H1 (cell line): ENCODE data around the gene HS6ST3. TPM values are rescaled to one million over a fixed set of nuclear protein-coding genes. Genes with fewer than 3 reads are reported as not detected.

Experiments
- CTCF ChIA-PET: fragments of 300-600 bp; sonication (Branson Sonifier 250); formaldehyde crosslinking; loops from one replicate; lab custom pipeline; 2021; ENCODE audit not compliant: partially characterized antibody; lab: Charles Lee
- POLR2A ChIA-PET: fragments of 300-600 bp; sonication (Branson Sonifier 250); formaldehyde crosslinking; loops from one replicate; lab custom pipeline; 2021; ENCODE audit warnings: inconsistent platforms; ENCODE audit not compliant: partially characterized antibody; lab: Charles Lee
- DNase-seq, 2 experiments: peaks; one replicate each; pipeline versions ENCODE4 v3.0.0 to v3.0.0-alpha.2; 2010 to 2022; ENCODE audit warnings: low spot score in 2 of 2, low read depth in 1 of 2, mixed read lengths in 1 of 2
- FAIRE-seq: peaks from 2 replicates; lab custom pipeline; 2011; peaks lifted over from hg19 to GRCh38; lab: Jason Lieb, UNC
- H2AFZ ChIP-seq: 2 replicates; pipeline ENCODE4 v1.8.1; 2012; ENCODE audit warnings: low read length, inconsistent platforms
- H2AK5ac ChIP-seq: 2 replicates; pipeline ENCODE4 v1.6.1; 2013; ENCODE audit warnings: low read depth, low read length
- H2BK120ac ChIP-seq: replicated peaks from 2 replicates; pipeline ENCODE3; 2013; ENCODE audit warnings: low read depth, low read length, inconsistent platforms
- H2BK12ac ChIP-seq: 2 replicates; pipeline ENCODE4 v1.6.1; 2013; ENCODE audit warnings: low read depth, low read length
- H2BK15ac ChIP-seq: 2 replicates; pipeline ENCODE4 v1.6.1; 2013; ENCODE audit warnings: low read length
- H2BK20ac ChIP-seq: 2 replicates; pipeline ENCODE4 v1.6.1; 2013; ENCODE audit warnings: low read length
- H2BK5ac ChIP-seq: 2 replicates; pipeline ENCODE4 v1.6.1; 2013; ENCODE audit warnings: low read depth, low read length
- H3K14ac ChIP-seq: 2 replicates; pipeline ENCODE4 v1.6.1; 2013; ENCODE audit warnings: inconsistent platforms; ENCODE audit not compliant: insufficient read length
- H3K18ac ChIP-seq: 2 replicates; pipeline ENCODE4 v1.6.1; 2013; ENCODE audit warnings: low read length; ENCODE audit errors: extremely low read depth
- H3K23ac ChIP-seq: 2 replicates; pipeline ENCODE4 v1.6.1; 2013; ENCODE audit warnings: inconsistent platforms; ENCODE audit not compliant: insufficient read length
- H3K23me2 ChIP-seq: 2 replicates; pipeline ENCODE4 v1.6.1; 2013; ENCODE audit warnings: low read depth, low read length
- H3K27ac ChIP-seq: 2 replicates; pipeline ENCODE4 v1.6.1; 2011; ENCODE audit warnings: low read depth, low read length, inconsistent platforms
- H3K27me3 ChIP-seq, 4 experiments: replicated peaks in 1 of 4; 1 replicate in 1 of 4; 2 replicates in 3 of 4; pipeline versions ENCODE4 v1.6.1 to v1.8.1; 2011 to 2013; ENCODE audit warnings: low read length in 3 of 4, mild to moderate bottlenecking in 3 of 4, inconsistent platforms in 2 of 4, mixed read lengths in 2 of 4, moderate library complexity in 1 of 4; ENCODE audit not compliant: control insufficient read depth in 3 of 4, insufficient read depth in 3 of 4; ENCODE audit errors: extremely low read depth in 1 of 4
- H3K36me3 ChIP-seq, 4 experiments: 2 replicates each; pipeline versions ENCODE4 v1.6.1 to v1.8.1; 2011 to 2013; ENCODE audit warnings: mild to moderate bottlenecking in 4 of 4, low read length in 3 of 4, moderate library complexity in 2 of 4, control low read depth in 1 of 4, inconsistent platforms in 1 of 4; ENCODE audit not compliant: insufficient read depth in 4 of 4, control insufficient read depth in 2 of 4
- H3K4ac ChIP-seq: replicated peaks from 2 replicates; pipeline ENCODE3; 2013; ENCODE audit warnings: low read length, low read depth, mixed read lengths, inconsistent platforms; ENCODE audit not compliant: insufficient read length
- H3K4me1 ChIP-seq, 4 experiments: replicated peaks in 1 of 4; 1 replicate in 1 of 4; 2 replicates in 3 of 4; pipeline versions ENCODE4 v1.6.1 to v1.8.1; 2011 to 2013; ENCODE audit warnings: low read length in 3 of 4, inconsistent platforms in 2 of 4, mixed read lengths in 1 of 4; ENCODE audit not compliant: insufficient read depth in 4 of 4, control insufficient read depth in 3 of 4
- H3K4me2 ChIP-seq, 2 experiments: 2 replicates each; pipeline versions ENCODE4 v1.6.1 to v1.8.1; 2011 to 2013; ENCODE audit warnings: low read depth in 2 of 2, low read length in 2 of 2, control low read depth in 1 of 2, inconsistent platforms in 1 of 2, mild to moderate bottlenecking in 1 of 2; ENCODE audit not compliant: insufficient read depth in 1 of 2
- H3K4me3 ChIP-seq, 4 experiments: fragments of 200-600, 300-600 bp in 1 of 4; sonication (generic), shearing (Covaris generic), sonication (Bioruptor Twin) in 1 of 4; 2 replicates each; pipeline versions ENCODE4 v1.5.1 to v1.8.1; 2011 to 2016; ENCODE audit warnings: low read length in 4 of 4, low read depth in 3 of 4, control low read depth in 2 of 4, inconsistent platforms in 2 of 4, mild to moderate bottlenecking in 2 of 4, mixed read lengths in 1 of 4, moderate library complexity in 1 of 4; ENCODE audit not compliant: insufficient read depth in 2 of 4; ENCODE audit errors: extremely low read depth in 1 of 4
- H3K56ac ChIP-seq: replicated peaks from 2 replicates; pipeline ENCODE3; 2013; ENCODE audit warnings: low read depth, mild to moderate bottlenecking, mixed read lengths, low read length, inconsistent platforms; ENCODE audit not compliant: insufficient read length
- H3K79me1 ChIP-seq: 2 replicates; pipeline ENCODE4 v1.6.1; 2013; ENCODE audit warnings: low read depth, low read length, control low read depth
- H3K79me2 ChIP-seq, 2 experiments: 2 replicates each; pipeline versions ENCODE4 v1.6.1 to v1.8.1; 2012 to 2013; ENCODE audit warnings: low read length in 2 of 2, mild to moderate bottlenecking in 2 of 2, inconsistent platforms in 1 of 2; ENCODE audit not compliant: insufficient read depth in 2 of 2, control insufficient read depth in 1 of 2
- H3K9ac ChIP-seq, 4 experiments: replicated peaks in 1 of 4; 1 replicate in 1 of 4; 2 replicates in 3 of 4; pipeline versions ENCODE4 v1.6.1 to v1.8.1; 2011 to 2013; ENCODE audit warnings: low read depth in 3 of 4, low read length in 3 of 4, control low read depth in 2 of 4, mild to moderate bottlenecking in 2 of 4, moderate library complexity in 2 of 4, inconsistent platforms in 1 of 4; ENCODE audit errors: extremely low read depth in 1 of 4
- H3K9me3 ChIP-seq, 2 experiments: 2 replicates each; pipeline versions ENCODE4 v1.6.1 to v1.8.1; 2012 to 2013; ENCODE audit warnings: mild to moderate bottlenecking in 2 of 2, moderate library complexity in 2 of 2, control low read depth in 1 of 2, inconsistent platforms in 1 of 2, low read depth in 1 of 2, low read length in 1 of 2, mixed read lengths in 1 of 2; ENCODE audit not compliant: insufficient read depth in 2 of 2
- H4K20me1 ChIP-seq, 2 experiments: replicated peaks in 1 of 2; 2 replicates each; pipeline versions ENCODE3 to v1.8.1; 2011 to 2013; ENCODE audit warnings: inconsistent platforms in 2 of 2, low read length in 2 of 2, mild to moderate bottlenecking in 1 of 2; ENCODE audit not compliant: insufficient read depth in 2 of 2, control insufficient read depth in 1 of 2
- H4K5ac ChIP-seq: 2 replicates; pipeline ENCODE4 v1.6.1; 2013; ENCODE audit warnings: low read length, low read depth, mixed read lengths, inconsistent platforms; ENCODE audit not compliant: insufficient read length
- H4K8ac ChIP-seq: 2 replicates; pipeline ENCODE4 v1.8.0; 2013; ENCODE audit warnings: mild to moderate bottlenecking, moderate library complexity, low read length, inconsistent platforms; ENCODE audit not compliant: insufficient read depth; ENCODE audit errors: extremely low read depth
- H4K91ac ChIP-seq: replicated peaks from 2 replicates; pipeline ENCODE3; 2013; ENCODE audit warnings: low read length, mixed read lengths, inconsistent platforms; ENCODE audit not compliant: insufficient read length
- JUND ChIP-seq: IDR thresholded peaks from 2 replicates; pipeline ENCODE4 v1.6.1; 2011; ENCODE audit warnings: mild to moderate bottlenecking, improper control_type of control experiment, low read length
- KDM1A ChIP-seq: fragments of 200-600, 300-600 bp; sonication (generic); IDR thresholded peaks from 2 replicates; pipeline ENCODE4 v1.7.1; 2016; ENCODE audit warnings: mild to moderate bottlenecking, low read length, borderline replicate concordance
- KDM5A ChIP-seq: fragments of 200-600 bp; IDR thresholded peaks from 2 replicates; pipeline ENCODE4 v1.7.1; 2012; ENCODE audit warnings: mild to moderate bottlenecking, low read length, inconsistent platforms, mixed read lengths
- PHF8 ChIP-seq: fragments of 200-600 bp; sonication (generic); conservative IDR thresholded peaks from 2 replicates; pipeline ENCODE4 v1.7.1; 2012; ENCODE audit warnings: low read depth, mild to moderate bottlenecking, inconsistent platforms, low read length, moderate library complexity
- SP1 ChIP-seq: IDR thresholded peaks from 2 replicates; pipeline ENCODE4 v1.6.1; 2011; ENCODE audit warnings: low read depth, low read length
- SP2 ChIP-seq: IDR thresholded peaks from 2 replicates; pipeline ENCODE4 v1.6.1; 2012; ENCODE audit warnings: mild to moderate bottlenecking, low read length, inconsistent platforms
- TCF12 ChIP-seq: IDR thresholded peaks from 2 replicates; pipeline ENCODE4 v1.6.1; 2011; ENCODE audit warnings: low read depth, mild to moderate bottlenecking, low read length
- WGBS, 2 experiments: shearing (Covaris generic) in 1 of 2; methylation state at CpG; one replicate each; pipeline versions ENCODE4 v1.1.6 to v1.1.7; 2013 to 2015; ENCODE audit warnings: low lambda C conversion rate in 2 of 2, mixed read lengths in 2 of 2, inconsistent platforms in 1 of 2, low coverage in 1 of 2, missing lambda C conversion rate in 1 of 2; ENCODE audit not compliant: insufficient replicate concordance in 2 of 2, insufficient coverage in 1 of 2, insufficient read length in 1 of 2; ENCODE audit errors: extremely low coverage in 1 of 2, missing lambda C conversion rate in 1 of 2; 5-methylcytosine and 5-hydroxymethylcytosine counted together
- polyA plus RNA-seq, 7 experiments: library from polyadenylated mRNA; depleted of rRNA in 3 of 7; stranded (reverse) in 5 of 7; unstranded in 2 of 7; fragments of >200 nt in 5 of 7; fragments of 200-250 nt in 2 of 7; gene quantifications; 1 replicate in 5 of 7; 2 replicates in 1 of 7; 4 replicates in 1 of 7; pipeline versions ENCODE4 v1.2.1 to v1.2.3, GENCODE V29; 2011 to 2013; ENCODE audit warnings: missing spikeins in 2 of 7, mixed read lengths in 2 of 7
- total RNA-seq: library from RNA; stranded (reverse); fragmentation: NEBNext Ultra II Directional; extraction: Animal tissue kit (Norgen Biotek cat#: 25700); gene quantifications from 2 replicates; pipeline ENCODE4 v1.2.1, GENCODE V29; 2021

HS6ST3 gene
- total and polyA plus RNA-seq, 2 of the 8 experiments (the other 6 are each of a cell fraction or from before 2014, with no cell fraction given): 0.45 to 1.2 TPM

- no peak overlapping the region for H3K4me3 ChIP-seq
- H3K56ac ChIP-seq: no peak overlapping the region
- no peak overlapping the region for H3K27ac ChIP-seq
- H3K79me2 ChIP-seq: no peaks in the 10 kb centered on the region
- H3K27me3 ChIP-seq: no peaks in the 10 kb centered on the region
- no peak overlapping the region for H4K91ac ChIP-seq
- DNase-seq (no peak), FAIRE-seq (no peak)
- no peaks in the 10 kb centered on the region for H3K9me3 ChIP-seq
- no peak overlapping the region for H4K5ac ChIP-seq
- POLR2A ChIA-PET: no interaction called here
- no peak overlapping the region for H2BK12ac ChIP-seq
- H2BK5ac ChIP-seq: no peak overlapping the region
- H2AK5ac ChIP-seq: no peak overlapping the region
- no peak overlapping the region for H3K4ac ChIP-seq
- H2BK15ac ChIP-seq: no peak overlapping the region
- CTCF ChIA-PET: no interaction called here
- H2AFZ ChIP-seq: no peak overlapping the region
- no peak overlapping the region for H2BK120ac ChIP-seq
- no peaks in the 10 kb centered on the region for H3K4me1 ChIP-seq
- no peaks in the 10 kb centered on the region for H4K20me1 ChIP-seq
- no peak overlapping the region for H2BK20ac ChIP-seq
- H3K79me1 ChIP-seq: no peaks in the 10 kb centered on the region
- no peak overlapping the region for H3K9ac ChIP-seq
- no peak overlapping the region for H3K23ac ChIP-seq
- no peaks in the 10 kb centered on the region for H3K23me2 ChIP-seq
- no peak overlapping the region for H3K4me2 ChIP-seq
- no peak for TF ChIP-seq PHF8
- no peak for TF ChIP-seq TCF12
- no peak for TF ChIP-seq KDM5A
- TF ChIP-seq SP2: no peak
- no peak for TF ChIP-seq SP1
- TF ChIP-seq KDM1A: no peak
- no peak for TF ChIP-seq JUND
- 94% methylated on average over 6 of the region's 6 CpGs; no CpG with 5 or more reads in 1 of the 2 experiments for WGBS, 2 experiments
- no peak overlapping the region for H3K18ac ChIP-seq
- no peak overlapping the region for H3K14ac ChIP-seq
- H3K36me3 ChIP-seq: no peaks in the 10 kb centered on the region
- no peak overlapping the region for H4K8ac ChIP-seq
These were observed 606.5 kb downstream of the HS6ST3 start for GRCh38 chr13:96696389-96696900.
